HEK293 (cell line): ENCODE measurements around the gene ZNF507.

Source experiments
- CTCF ChIA-PET: fragments of 350-600 bp; formaldehyde crosslinking; extraction: SDS; loops from one replicate; lab custom pipeline; 2021; ENCODE audit warnings: antibody characterized with exemption; lab: Yijun Ruan, JAX
- POLR2A ChIA-PET: fragments of 300-600 bp; formaldehyde crosslinking; extraction: SDS; loops from one replicate; lab custom pipeline; 2020; ENCODE audit warnings: antibody characterized with exemption, inconsistent platforms; lab: Yijun Ruan, JAX
- H3K27ac ChIP-seq: fragments of 200-500 bp; sonication (Bioruptor generic); 2 replicates; pipeline ENCODE4 v1.5.1; 2014; ENCODE audit warnings: low read depth, low read length, control low read depth, inconsistent platforms; ENCODE audit errors: extremely low read depth
- H3K36me3 ChIP-seq, 2 experiments: fragments of 200-500 bp in 1 of 2; sonication (Bioruptor generic) in 1 of 2; 1 replicate in 1 of 2; 2 replicates in 1 of 2; pipeline ENCODE4 v1.5.1; 2014 to 2017; ENCODE audit warnings: inconsistent platforms in 2 of 2, low read length in 2 of 2; ENCODE audit not compliant: control insufficient read depth in 2 of 2, insufficient read depth in 1 of 2
- H3K4me1 ChIP-seq: fragments of 200-500 bp; sonication (Bioruptor generic); 2 replicates; pipeline ENCODE4 v1.5.1; 2014; ENCODE audit warnings: mild to moderate bottlenecking, low read length, inconsistent platforms; ENCODE audit not compliant: control insufficient read depth, insufficient read depth
- H3K4me3 ChIP-seq: 2 replicates; pipeline ENCODE4 v1.5.1; 2011; ENCODE audit warnings: low read depth, mild to moderate bottlenecking, control low read depth, low read length, moderate library complexity
- H3K9me3 ChIP-seq: fragments of 200-500 bp; sonication (Bioruptor generic); 2 replicates; pipeline ENCODE4 v1.5.1; 2014; ENCODE audit warnings: low read depth, low read length, inconsistent platforms; ENCODE audit not compliant: control insufficient read depth, insufficient read depth
- KLF1 ChIP-seq: fragments of 450-650 bp; formaldehyde crosslinking; IDR thresholded peaks from 2 replicates; pipeline ENCODE4 v1.5.1; 2016; ENCODE audit warnings: missing biosample characterization, missing genetic modification characterization
- KLF16 ChIP-seq: fragments of 450-650 bp; formaldehyde crosslinking; IDR thresholded peaks from 2 replicates; pipeline ENCODE4 v1.5.1; 2017; ENCODE audit warnings: missing biosample characterization, missing genetic modification characterization
- KLF8 ChIP-seq: fragments of 450-650 bp; formaldehyde crosslinking; IDR thresholded peaks from 2 replicates; pipeline ENCODE4 v1.5.1; 2016; ENCODE audit warnings: missing biosample characterization, missing genetic modification characterization
- MZF1 ChIP-seq: fragments of 450-650 bp; formaldehyde crosslinking; IDR thresholded peaks from 2 replicates; pipeline ENCODE4 v1.5.1; 2017; ENCODE audit warnings: missing biosample characterization, missing genetic modification characterization, borderline replicate concordance
- OVOL3 ChIP-seq: fragments of 450-650 bp; formaldehyde crosslinking; IDR thresholded peaks from 2 replicates; pipeline ENCODE4 v1.5.1; 2016; ENCODE audit warnings: missing biosample characterization, missing genetic modification characterization
- SP7 ChIP-seq: fragments of 450-650 bp; formaldehyde crosslinking; IDR thresholded peaks from 2 replicates; pipeline ENCODE4 v1.5.1; 2016; ENCODE audit warnings: missing biosample characterization, missing genetic modification characterization
- TSHZ1 ChIP-seq: fragments of 450-650 bp; formaldehyde crosslinking; IDR thresholded peaks from 2 replicates; pipeline ENCODE4 v1.5.1; 2016; ENCODE audit warnings: missing biosample characterization, missing genetic modification characterization, borderline replicate concordance
- ZBTB17 ChIP-seq: fragments of 450-650 bp; formaldehyde crosslinking; IDR thresholded peaks from 2 replicates; pipeline ENCODE4 v1.5.1; 2016; ENCODE audit warnings: missing biosample characterization, missing genetic modification characterization
- ZBTB8A ChIP-seq: fragments of 450-650 bp; formaldehyde crosslinking; IDR thresholded peaks from 2 replicates; pipeline ENCODE4 v1.5.1; 2016; ENCODE audit warnings: missing biosample characterization, missing genetic modification characterization
- ZFP37 ChIP-seq: fragments of 450-650 bp; formaldehyde crosslinking; IDR thresholded peaks from 2 replicates; pipeline ENCODE4 v1.5.1; 2016; ENCODE audit warnings: missing biosample characterization, missing genetic modification characterization
- ZNF121 ChIP-seq: fragments of 450-650 bp; formaldehyde crosslinking; IDR thresholded peaks from 2 replicates; pipeline ENCODE4 v1.5.1; 2016; ENCODE audit warnings: missing biosample characterization, missing genetic modification characterization
- ZNF140 ChIP-seq: fragments of 450-650 bp; formaldehyde crosslinking; IDR thresholded peaks from 2 replicates; pipeline ENCODE4 v1.5.1; 2016; ENCODE audit warnings: missing biosample characterization, missing genetic modification characterization
- ZNF146 ChIP-seq: fragments of 450-650 bp; formaldehyde crosslinking; IDR thresholded peaks from 2 replicates; pipeline ENCODE4 v1.5.1; 2016; ENCODE audit warnings: missing biosample characterization, missing genetic modification characterization
- ZNF184 ChIP-seq: fragments of 450-650 bp; IDR thresholded peaks from 2 replicates; pipeline ENCODE4 v1.5.1; 2018; ENCODE audit warnings: missing biosample characterization, mild to moderate bottlenecking, missing genetic modification characterization
- ZNF19 ChIP-seq: fragments of 450-650 bp; formaldehyde crosslinking; IDR thresholded peaks from 2 replicates; pipeline ENCODE4; 2016; ENCODE audit warnings: missing biosample characterization, missing genetic modification characterization, low read depth
- ZNF248 ChIP-seq: fragments of 450-650 bp; formaldehyde crosslinking; IDR thresholded peaks from 2 replicates; pipeline ENCODE4 v1.5.1; 2017; ENCODE audit warnings: missing biosample characterization, missing genetic modification characterization
- ZNF394 ChIP-seq: fragments of 450-650 bp; formaldehyde crosslinking; IDR thresholded peaks from 2 replicates; pipeline ENCODE4 v1.5.1; 2016; ENCODE audit warnings: missing biosample characterization, missing genetic modification characterization, mild to moderate bottlenecking, moderate library complexity, borderline replicate concordance
- ZNF473 ChIP-seq: fragments of 450-650 bp; formaldehyde crosslinking; IDR thresholded peaks from 2 replicates; pipeline ENCODE4 v1.5.1; 2017; ENCODE audit warnings: missing biosample characterization, missing genetic modification characterization
- ZNF521 ChIP-seq: fragments of 450-650 bp; formaldehyde crosslinking; IDR thresholded peaks from 2 replicates; pipeline ENCODE4 v1.5.1; 2017; ENCODE audit warnings: missing biosample characterization, mild to moderate bottlenecking, missing genetic modification characterization
- ZNF548 ChIP-seq: fragments of 450-650 bp; formaldehyde crosslinking; IDR thresholded peaks from 2 replicates; pipeline ENCODE4 v1.5.1; 2016; ENCODE audit warnings: missing biosample characterization, missing genetic modification characterization
- TF ChIP-seq, protein P1 (sequence below): fragments of 450-650 bp; formaldehyde crosslinking; IDR thresholded peaks from 2 replicates; pipeline ENCODE4 v1.5.1; 2017; ENCODE audit warnings: missing biosample characterization, missing genetic modification characterization
- TF ChIP-seq, protein P2 (sequence below): fragments of 450-650 bp; formaldehyde crosslinking; IDR thresholded peaks from 2 replicates; pipeline ENCODE4 v1.5.1; 2016; ENCODE audit warnings: missing biosample characterization, missing genetic modification characterization, borderline replicate concordance

ZNF507 gene

GRCh38 chr19:32380269-32380668 is 34.9 kb downstream of the ZNF507 start:
- peak; percentile 38; the same call in 1 of the 2 replicates for TF ChIP-seq ZNF121 (tag by site-specific recombination)
- TF ChIP-seq, protein P1, sequence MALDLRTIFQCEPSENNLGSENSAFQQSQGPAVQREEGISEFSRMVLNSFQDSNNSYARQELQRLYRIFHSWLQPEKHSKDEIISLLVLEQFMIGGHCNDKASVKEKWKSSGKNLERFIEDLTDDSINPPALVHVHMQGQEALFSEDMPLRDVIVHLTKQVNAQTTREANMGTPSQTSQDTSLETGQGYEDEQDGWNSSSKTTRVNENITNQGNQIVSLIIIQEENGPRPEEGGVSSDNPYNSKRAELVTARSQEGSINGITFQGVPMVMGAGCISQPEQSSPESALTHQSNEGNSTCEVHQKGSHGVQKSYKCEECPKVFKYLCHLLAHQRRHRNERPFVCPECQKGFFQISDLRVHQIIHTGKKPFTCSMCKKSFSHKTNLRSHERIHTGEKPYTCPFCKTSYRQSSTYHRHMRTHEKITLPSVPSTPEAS = no peak
- TF ChIP-seq, all 188 proteins: peak for 1
- CTCF ChIA-PET = interaction anchor here (0.7 to 1.1 kb wide), 3 partner anchors 8 to 672 kb away, joined by 4 to 7 read pairs (median 5); no protein-coding TSS in a partner anchor
- no peak overlapping the region for H3K27ac ChIP-seq
- no peak overlapping the region for H3K4me3 ChIP-seq
- H3K4me1 ChIP-seq = peaks cover 2% of the 10 kb centered on the region; the same call in 1 of the 2 replicates
- H3K9me3 ChIP-seq = no peaks in the 10 kb centered on the region; the same call in 1 of the 2 replicates
- H3K36me3 ChIP-seq = peaks cover 72 to 81% of the 10 kb centered on the region in 2 experiments
- POLR2A ChIA-PET = no interaction called here

DNA sequence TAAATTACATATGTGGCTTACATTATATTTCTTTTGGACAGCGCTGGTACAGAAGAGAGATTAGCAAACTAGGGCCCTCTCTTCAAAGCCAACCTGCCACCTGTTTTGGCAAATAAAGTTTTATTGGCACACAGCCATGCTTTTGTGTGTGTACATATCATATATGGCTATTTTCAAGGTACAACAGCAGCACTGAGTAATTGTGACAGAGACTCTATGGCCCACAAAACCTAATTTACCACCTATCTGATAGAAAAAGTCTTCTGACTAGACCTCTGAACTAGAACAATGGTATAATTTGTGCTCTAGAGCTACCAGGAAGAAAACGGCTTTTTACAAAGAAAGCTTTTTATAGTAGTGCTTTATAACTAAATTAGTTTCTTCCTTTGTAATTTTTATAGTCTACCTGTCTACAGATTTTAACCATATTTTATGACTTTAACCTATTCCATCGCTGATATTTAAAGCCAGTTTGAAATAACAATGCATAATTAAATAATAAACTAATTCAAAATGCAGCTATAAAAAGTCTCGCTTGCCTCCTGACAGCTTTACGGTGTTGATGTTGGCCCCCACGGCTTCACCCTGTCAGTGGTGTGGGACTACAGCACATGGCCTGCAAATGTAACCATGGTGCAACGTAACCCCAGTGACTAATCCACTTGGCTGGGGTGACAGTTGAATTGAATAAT is 42.4 kb downstream of the ZNF507 start:
- Histone ChIP-seq H3K4me3 (no peak overlapping the region), H3K27ac (peak overlapping the region; percentile 25; the same call in 1 of the 2 replicates), H3K9me3 (no peaks in the 10 kb centered on the region; the same call in 1 of the 2 replicates), H3K36me3 (peaks cover 17 to 70% of the 10 kb centered on the region in 2 experiments), H3K4me1 (peaks cover 22% of the 10 kb centered on the region)
- ChIA-PET CTCF (interaction anchor here (0.7 to 3.5 kb wide), 8 partner anchors 8 to 275 kb away, joined by 3 to 26 read pairs (median 4); partner anchors contain the start of gene DPY19L3), POLR2A (interaction anchor here (0.5 to 1.7 kb wide), 3 partner anchors 17 to 1997 kb away, joined by 3 to 11 read pairs (median 5); partner anchors contain the start of gene DPY19L3)
- TF ChIP-seq KLF16 = no peak
- TF ChIP-seq ZNF521 (tag by site-specific recombination) = no peak
- TF ChIP-seq ZNF146 (tag by site-specific recombination) = no peak
- TF ChIP-seq OVOL3 (tag by site-specific recombination) = peak; percentile 65; the same call in 1 of the 2 replicates
- 0 out of 2 replicates have a peak, but pooled peaks have one; percentile 21 for TF ChIP-seq ZFP37
- TF ChIP-seq TSHZ1 (tag by site-specific recombination) = 0 out of 2 replicates have a peak, but pooled peaks have one; percentile 48
- no peak for TF ChIP-seq ZNF548 (tag by site-specific recombination)
- TF ChIP-seq, protein P2, sequence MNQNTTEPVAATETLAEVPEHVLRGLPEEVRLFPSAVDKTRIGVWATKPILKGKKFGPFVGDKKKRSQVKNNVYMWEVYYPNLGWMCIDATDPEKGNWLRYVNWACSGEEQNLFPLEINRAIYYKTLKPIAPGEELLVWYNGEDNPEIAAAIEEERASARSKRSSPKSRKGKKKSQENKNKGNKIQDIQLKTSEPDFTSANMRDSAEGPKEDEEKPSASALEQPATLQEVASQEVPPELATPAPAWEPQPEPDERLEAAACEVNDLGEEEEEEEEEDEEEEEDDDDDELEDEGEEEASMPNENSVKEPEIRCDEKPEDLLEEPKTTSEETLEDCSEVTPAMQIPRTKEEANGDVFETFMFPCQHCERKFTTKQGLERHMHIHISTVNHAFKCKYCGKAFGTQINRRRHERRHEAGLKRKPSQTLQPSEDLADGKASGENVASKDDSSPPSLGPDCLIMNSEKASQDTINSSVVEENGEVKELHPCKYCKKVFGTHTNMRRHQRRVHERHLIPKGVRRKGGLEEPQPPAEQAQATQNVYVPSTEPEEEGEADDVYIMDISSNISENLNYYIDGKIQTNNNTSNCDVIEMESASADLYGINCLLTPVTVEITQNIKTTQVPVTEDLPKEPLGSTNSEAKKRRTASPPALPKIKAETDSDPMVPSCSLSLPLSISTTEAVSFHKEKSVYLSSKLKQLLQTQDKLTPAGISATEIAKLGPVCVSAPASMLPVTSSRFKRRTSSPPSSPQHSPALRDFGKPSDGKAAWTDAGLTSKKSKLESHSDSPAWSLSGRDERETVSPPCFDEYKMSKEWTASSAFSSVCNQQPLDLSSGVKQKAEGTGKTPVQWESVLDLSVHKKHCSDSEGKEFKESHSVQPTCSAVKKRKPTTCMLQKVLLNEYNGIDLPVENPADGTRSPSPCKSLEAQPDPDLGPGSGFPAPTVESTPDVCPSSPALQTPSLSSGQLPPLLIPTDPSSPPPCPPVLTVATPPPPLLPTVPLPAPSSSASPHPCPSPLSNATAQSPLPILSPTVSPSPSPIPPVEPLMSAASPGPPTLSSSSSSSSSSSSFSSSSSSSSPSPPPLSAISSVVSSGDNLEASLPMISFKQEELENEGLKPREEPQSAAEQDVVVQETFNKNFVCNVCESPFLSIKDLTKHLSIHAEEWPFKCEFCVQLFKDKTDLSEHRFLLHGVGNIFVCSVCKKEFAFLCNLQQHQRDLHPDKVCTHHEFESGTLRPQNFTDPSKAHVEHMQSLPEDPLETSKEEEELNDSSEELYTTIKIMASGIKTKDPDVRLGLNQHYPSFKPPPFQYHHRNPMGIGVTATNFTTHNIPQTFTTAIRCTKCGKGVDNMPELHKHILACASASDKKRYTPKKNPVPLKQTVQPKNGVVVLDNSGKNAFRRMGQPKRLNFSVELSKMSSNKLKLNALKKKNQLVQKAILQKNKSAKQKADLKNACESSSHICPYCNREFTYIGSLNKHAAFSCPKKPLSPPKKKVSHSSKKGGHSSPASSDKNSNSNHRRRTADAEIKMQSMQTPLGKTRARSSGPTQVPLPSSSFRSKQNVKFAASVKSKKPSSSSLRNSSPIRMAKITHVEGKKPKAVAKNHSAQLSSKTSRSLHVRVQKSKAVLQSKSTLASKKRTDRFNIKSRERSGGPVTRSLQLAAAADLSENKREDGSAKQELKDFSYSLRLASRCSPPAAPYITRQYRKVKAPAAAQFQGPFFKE = no peak
- TF ChIP-seq ZNF473 (tag by site-specific recombination) = no peak
- TF ChIP-seq ZBTB17 (tag by site-specific recombination) = no peak
- TF ChIP-seq KLF1 (tag by site-specific recombination) = no peak
- no peak for TF ChIP-seq ZNF19 (tag by site-specific recombination)
- peak; percentile 67 for TF ChIP-seq SP7 (tag by site-specific recombination)
- TF ChIP-seq KLF8 (tag by site-specific recombination) = no peak
- TF ChIP-seq ZBTB8A (tag by site-specific recombination) = no peak
- TF ChIP-seq MZF1 (tag by site-specific recombination) = no peak
- TF ChIP-seq ZNF140 = no peak
- TF ChIP-seq ZNF394 (tag by site-specific recombination) = no peak
- TF ChIP-seq ZNF184 (tag by site-specific recombination) = no peak
- TF ChIP-seq ZNF248 (tag by site-specific recombination) = no peak
